Testis (tissue), 2 donors: ENCODE measurements around the gene CDK16.

Experiments used
- POLR2A ChIP-seq: fragments of 450-650 bp; IDR thresholded peaks from one replicate; pipeline ENCODE4 v1.6.1; 2017; ENCODE audit warnings: antibody characterized with exemption, mild to moderate bottlenecking, moderate library complexity
- TF ChIP-seq, protein P1 (sequence below), 3 experiments: fragments of 450-650 bp in 2 of 3; fragments of 200-600 bp in 1 of 3; sonication (generic) in 1 of 3; IDR thresholded peaks; one replicate each; pipeline ENCODE4 v1.5.1; 2016 to 2019; ENCODE audit warnings: antibody characterized with exemption in 3 of 3, mild to moderate bottlenecking in 2 of 3, moderate library complexity in 1 of 3

DNA sequence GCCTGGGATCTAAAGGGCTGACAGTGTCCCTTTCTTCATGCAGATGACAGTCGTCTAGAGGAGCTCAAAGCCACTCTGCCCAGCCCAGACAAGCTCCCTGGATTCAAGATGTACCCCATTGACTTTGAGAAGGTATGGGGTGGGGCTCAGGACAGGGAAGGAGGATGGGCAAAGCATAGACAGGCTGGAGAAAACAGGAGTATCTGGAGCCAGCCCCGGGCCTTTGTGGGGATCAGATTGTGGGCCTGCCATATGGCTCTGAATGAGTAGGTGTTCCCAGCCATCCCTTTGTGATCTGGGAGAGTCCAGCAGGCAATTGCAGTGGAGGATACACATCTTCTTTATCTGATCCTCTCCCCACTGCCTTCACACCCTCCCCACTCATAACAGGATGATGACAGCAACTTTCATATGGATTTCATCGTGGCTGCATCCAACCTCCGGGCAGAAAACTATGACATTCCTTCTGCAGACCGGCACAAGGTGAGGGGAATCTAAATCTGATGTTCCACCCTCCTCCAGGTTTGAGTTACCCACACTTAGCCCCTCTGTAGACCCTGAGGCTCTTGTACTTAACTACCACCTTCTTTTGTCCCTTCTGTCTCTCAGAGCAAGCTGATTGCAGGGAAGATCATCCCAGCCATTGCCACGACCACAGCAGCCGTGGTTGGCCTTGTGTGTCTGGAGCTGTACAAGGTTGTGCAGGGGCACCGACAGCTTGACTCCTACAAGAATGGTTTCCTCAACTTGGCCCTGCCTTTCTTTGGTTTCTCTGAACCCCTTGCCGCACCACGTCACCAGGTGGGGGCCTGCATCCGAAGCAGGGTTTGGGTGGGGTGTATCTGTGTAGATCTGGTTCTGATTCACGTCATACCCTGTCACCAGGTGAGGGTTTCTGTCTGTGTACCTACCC is 5.8 kb upstream of the CDK16 start:
- TF ChIP-seq, protein P1, sequence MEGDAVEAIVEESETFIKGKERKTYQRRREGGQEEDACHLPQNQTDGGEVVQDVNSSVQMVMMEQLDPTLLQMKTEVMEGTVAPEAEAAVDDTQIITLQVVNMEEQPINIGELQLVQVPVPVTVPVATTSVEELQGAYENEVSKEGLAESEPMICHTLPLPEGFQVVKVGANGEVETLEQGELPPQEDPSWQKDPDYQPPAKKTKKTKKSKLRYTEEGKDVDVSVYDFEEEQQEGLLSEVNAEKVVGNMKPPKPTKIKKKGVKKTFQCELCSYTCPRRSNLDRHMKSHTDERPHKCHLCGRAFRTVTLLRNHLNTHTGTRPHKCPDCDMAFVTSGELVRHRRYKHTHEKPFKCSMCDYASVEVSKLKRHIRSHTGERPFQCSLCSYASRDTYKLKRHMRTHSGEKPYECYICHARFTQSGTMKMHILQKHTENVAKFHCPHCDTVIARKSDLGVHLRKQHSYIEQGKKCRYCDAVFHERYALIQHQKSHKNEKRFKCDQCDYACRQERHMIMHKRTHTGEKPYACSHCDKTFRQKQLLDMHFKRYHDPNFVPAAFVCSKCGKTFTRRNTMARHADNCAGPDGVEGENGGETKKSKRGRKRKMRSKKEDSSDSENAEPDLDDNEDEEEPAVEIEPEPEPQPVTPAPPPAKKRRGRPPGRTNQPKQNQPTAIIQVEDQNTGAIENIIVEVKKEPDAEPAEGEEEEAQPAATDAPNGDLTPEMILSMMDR (IDR thresholded peaks at IDR 0.05): no peak
- TF ChIP-seq POLR2A: no peak
